ENCODE data around the gene TBX3. TPM values are rescaled to one million over a fixed set of nuclear protein-coding genes. Genes with fewer than 3 reads are reported as not detected.
A peak's percentile ranks its signal among the peaks of the same experiment; 100 is the strongest.

TBX3 gene
- total and polyA plus RNA-seq, 2 donors from 2014 or later, result 10.5 to 18.0 TPM

DNA sequence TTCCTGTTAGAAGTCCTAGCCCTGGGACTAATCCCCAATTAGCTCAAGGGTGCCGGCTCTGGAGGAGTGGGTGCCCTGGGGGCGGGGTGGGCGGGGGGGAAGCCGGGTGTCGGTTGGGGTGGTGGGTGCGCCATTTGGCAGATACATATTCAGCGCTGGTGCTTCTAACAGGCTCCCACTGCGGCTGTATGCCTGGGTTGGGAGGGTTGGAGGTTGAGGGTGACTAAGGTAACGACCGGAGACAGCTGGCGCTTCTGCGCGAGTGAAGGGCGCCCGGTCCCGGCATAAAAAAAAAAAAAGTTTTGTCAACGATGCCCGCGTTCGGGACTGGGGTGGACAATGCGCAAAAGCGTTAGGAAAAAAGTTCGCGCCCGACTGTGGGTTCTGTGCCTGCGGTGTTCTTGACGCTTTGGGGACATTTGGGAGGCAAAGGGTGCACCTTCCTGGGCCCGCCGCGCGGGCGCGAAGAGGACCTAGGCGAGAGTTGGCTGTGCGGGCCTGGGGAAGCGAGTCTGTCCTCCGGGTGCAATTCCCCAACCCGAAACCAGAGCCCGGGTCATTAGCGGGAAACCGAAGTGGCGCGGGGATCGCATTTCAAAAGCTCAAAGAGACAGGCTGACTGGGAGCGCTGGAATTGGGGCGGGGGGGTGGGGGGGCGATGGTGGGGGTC, 19.2 kb downstream of the TBX3 start:
- H3K4me3 ChIP-seq (ENCODE audit: low read length in 3 of 3), result no peak overlapping the region
- no peak overlapping the region for H3K9ac ChIP-seq (ENCODE audit: low read length in 3 of 3)
- DNase-seq (peak in 4 of 5 donors; percentile 52 to 76 (median 60)), FAIRE-seq (no peak)
- H3K36me3 ChIP-seq (ENCODE audit: control insufficient read depth in 2 of 3, insufficient read depth in 3 of 3, low read length in 3 of 3), result no peaks in the 10 kb centered on the region
- no peak overlapping the region for H3K27ac ChIP-seq (ENCODE audit: low read depth in 2 of 2, low read length in 2 of 2)
- peaks cover 0 to 3% (median 2%) of the 10 kb centered on the region in 3 donors for H3K4me1 ChIP-seq (ENCODE audit: control insufficient read depth in 2 of 3, insufficient read depth in 2 of 3, low read depth in 1 of 3, low read length in 3 of 3)
- TF ChIP-seq, protein P1, sequence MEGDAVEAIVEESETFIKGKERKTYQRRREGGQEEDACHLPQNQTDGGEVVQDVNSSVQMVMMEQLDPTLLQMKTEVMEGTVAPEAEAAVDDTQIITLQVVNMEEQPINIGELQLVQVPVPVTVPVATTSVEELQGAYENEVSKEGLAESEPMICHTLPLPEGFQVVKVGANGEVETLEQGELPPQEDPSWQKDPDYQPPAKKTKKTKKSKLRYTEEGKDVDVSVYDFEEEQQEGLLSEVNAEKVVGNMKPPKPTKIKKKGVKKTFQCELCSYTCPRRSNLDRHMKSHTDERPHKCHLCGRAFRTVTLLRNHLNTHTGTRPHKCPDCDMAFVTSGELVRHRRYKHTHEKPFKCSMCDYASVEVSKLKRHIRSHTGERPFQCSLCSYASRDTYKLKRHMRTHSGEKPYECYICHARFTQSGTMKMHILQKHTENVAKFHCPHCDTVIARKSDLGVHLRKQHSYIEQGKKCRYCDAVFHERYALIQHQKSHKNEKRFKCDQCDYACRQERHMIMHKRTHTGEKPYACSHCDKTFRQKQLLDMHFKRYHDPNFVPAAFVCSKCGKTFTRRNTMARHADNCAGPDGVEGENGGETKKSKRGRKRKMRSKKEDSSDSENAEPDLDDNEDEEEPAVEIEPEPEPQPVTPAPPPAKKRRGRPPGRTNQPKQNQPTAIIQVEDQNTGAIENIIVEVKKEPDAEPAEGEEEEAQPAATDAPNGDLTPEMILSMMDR (IDR thresholded peaks at IDR 0.05; ENCODE audit: borderline replicate concordance, extremely low read depth, insufficient read depth), result no peak
- intact Hi-C loops (cut with DNase I), result loop anchor here (5.0 kb wide), 2 partner anchors 1088 to 1253 kb away; no protein-coding TSS in a partner anchor
- H3K9me3 ChIP-seq (ENCODE audit: control insufficient read depth in 2 of 3, insufficient read depth in 1 of 3, low read length in 3 of 3), result no peaks in the 10 kb centered on the region
- peaks cover 22% of the 10 kb centered on the region for H3K27me3 ChIP-seq (ENCODE audit: control insufficient read depth, insufficient read depth, low read length)

DNA sequence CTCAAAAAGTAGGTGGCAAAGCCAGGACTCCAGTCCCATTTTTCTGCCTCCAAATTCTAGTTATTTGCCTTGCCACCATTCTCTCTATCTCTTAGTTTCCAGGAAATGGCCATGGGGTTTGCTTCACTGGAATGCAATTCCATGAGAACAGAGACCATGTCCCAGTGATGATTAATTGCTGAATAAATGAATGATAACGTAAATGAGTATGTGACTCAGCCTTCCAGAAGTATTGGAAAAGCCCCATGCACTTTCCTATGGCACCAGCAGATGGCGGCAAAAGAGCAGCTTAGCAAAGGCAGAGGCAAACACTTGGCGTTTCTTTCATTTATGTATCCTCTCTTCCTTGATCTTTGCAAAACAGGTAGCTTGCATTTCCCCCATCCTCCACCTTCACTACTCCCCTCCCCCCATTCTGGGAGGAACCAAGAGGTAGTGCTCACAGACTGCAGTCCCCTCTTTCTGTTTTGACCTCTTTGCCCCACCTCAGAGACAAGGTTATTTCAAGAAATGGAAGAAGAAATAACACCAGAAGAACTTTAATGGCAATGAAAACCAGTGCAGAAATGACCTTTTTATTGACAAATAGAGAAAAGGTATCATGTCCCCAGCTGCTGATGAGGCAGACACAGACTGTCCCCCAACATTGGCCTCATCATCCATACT, 21.3 kb downstream of the TBX3 start:
- no peak overlapping the region for H3K27ac ChIP-seq (ENCODE audit: low read depth in 2 of 2, low read length in 2 of 2)
- intact Hi-C loops (cut with DNase I), result no loop called here
- no peaks in the 10 kb centered on the region for H3K36me3 ChIP-seq (ENCODE audit: control insufficient read depth in 2 of 3, insufficient read depth in 3 of 3, low read length in 3 of 3)
- peak; percentile 3 for FAIRE-seq
- TF ChIP-seq, protein P1 (IDR thresholded peaks at IDR 0.05; ENCODE audit: borderline replicate concordance, extremely low read depth, insufficient read depth), result peak; percentile 96
- H3K27me3 ChIP-seq (ENCODE audit: control insufficient read depth, insufficient read depth, low read length), result peaks cover 22% of the 10 kb centered on the region
- H3K4me1 ChIP-seq (ENCODE audit: control insufficient read depth in 2 of 3, insufficient read depth in 2 of 3, low read depth in 1 of 3, low read length in 3 of 3), result peaks cover 0 to 3% (median 1%) of the 10 kb centered on the region in 3 donors
- H3K9me3 ChIP-seq (ENCODE audit: control insufficient read depth in 2 of 3, insufficient read depth in 1 of 3, low read length in 3 of 3), result no peaks in the 10 kb centered on the region
- H3K4me3 ChIP-seq (ENCODE audit: low read length in 3 of 3), result no peak overlapping the region
- DNase-seq, result peak; percentile 78 to 86 (median 84)
- no peak overlapping the region for H3K9ac ChIP-seq (ENCODE audit: low read length in 3 of 3)

DNA sequence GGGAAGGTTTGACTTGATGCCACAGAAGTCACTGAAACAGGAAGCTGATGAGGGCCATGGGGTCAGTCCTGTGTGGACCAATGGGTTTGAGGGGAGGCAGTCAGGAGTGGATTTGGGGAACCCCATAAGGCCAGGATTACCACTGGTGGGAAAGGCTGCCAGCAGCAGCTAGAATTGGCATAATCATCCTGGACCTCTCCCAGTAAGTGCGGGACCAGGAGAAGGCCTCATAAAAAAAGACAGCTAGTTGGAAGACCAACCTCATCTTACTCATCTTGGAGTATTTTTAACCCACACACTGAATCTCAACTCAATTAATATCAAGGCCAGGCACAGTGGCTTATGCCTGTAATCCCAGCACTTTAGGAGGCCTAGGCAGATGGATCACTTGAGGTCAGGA, 22.7 kb downstream of the TBX3 start:
- FAIRE-seq, result no peak
- no peak for DNase-seq
- peaks cover 0 to 3% (median 0%) of the 10 kb centered on the region in 3 donors for H3K4me1 ChIP-seq (ENCODE audit: control insufficient read depth in 2 of 3, insufficient read depth in 2 of 3, low read depth in 1 of 3, low read length in 3 of 3)
- TF ChIP-seq, protein P1 (IDR thresholded peaks at IDR 0.05; ENCODE audit: borderline replicate concordance, extremely low read depth, insufficient read depth), result no peak
- H3K4me3 ChIP-seq (ENCODE audit: low read length in 3 of 3), result no peak overlapping the region
- H3K27me3 ChIP-seq (ENCODE audit: control insufficient read depth, insufficient read depth, low read length), result peaks cover 12% of the 10 kb centered on the region
- no peak overlapping the region for H3K9ac ChIP-seq (ENCODE audit: low read length in 3 of 3)
- H3K27ac ChIP-seq (ENCODE audit: low read depth in 2 of 2, low read length in 2 of 2), result no peak overlapping the region
- intact Hi-C loops (cut with DNase I), result no loop called here
- H3K36me3 ChIP-seq (ENCODE audit: control insufficient read depth in 2 of 3, insufficient read depth in 3 of 3, low read length in 3 of 3), result no peaks in the 10 kb centered on the region
- no peaks in the 10 kb centered on the region for H3K9me3 ChIP-seq (ENCODE audit: control insufficient read depth in 2 of 3, insufficient read depth in 1 of 3, low read length in 3 of 3)
